PFSK-1 (cell line): ENCODE results near the gene SLC4A7.

Experiments used
- FOXP2 ChIP-seq: optimal IDR thresholded peaks from 2 replicates; pipeline ENCODE3; 2011; ENCODE audit warnings: borderline replicate concordance, control low read depth, inconsistent platforms; ENCODE audit not compliant: insufficient read depth; ENCODE audit errors: extremely low read length, extremely low read depth
- POLR2AphosphoS5 ChIP-seq: IDR thresholded peaks from 2 replicates; pipeline ENCODE4 v1.6.1; 2012; ENCODE audit warnings: low read depth, mild to moderate bottlenecking, control low read depth, low read length, moderate library complexity
- SIN3A ChIP-seq: IDR thresholded peaks from 2 replicates; pipeline ENCODE4 v1.6.1; 2012; ENCODE audit warnings: mild to moderate bottlenecking, low read length, moderate library complexity, borderline replicate concordance; ENCODE audit not compliant: insufficient read depth
- TAF1 ChIP-seq: IDR thresholded peaks from 2 replicates; pipeline ENCODE4 v1.6.1; 2012; ENCODE audit warnings: low read length, control low read depth, borderline replicate concordance; ENCODE audit not compliant: insufficient read depth
- TF ChIP-seq, protein P1 (sequence below), 2 experiments: IDR thresholded peaks; 2 replicates each; pipeline versions ENCODE4 v1.6.1 to v1.8.0; 2011 to 2012; ENCODE audit warnings: low read depth in 2 of 2, low read length in 2 of 2, control low read depth in 1 of 2, inconsistent platforms in 1 of 2, mild to moderate bottlenecking in 1 of 2, moderate library complexity in 1 of 2; ENCODE audit not compliant: insufficient read depth in 1 of 2

DNA sequence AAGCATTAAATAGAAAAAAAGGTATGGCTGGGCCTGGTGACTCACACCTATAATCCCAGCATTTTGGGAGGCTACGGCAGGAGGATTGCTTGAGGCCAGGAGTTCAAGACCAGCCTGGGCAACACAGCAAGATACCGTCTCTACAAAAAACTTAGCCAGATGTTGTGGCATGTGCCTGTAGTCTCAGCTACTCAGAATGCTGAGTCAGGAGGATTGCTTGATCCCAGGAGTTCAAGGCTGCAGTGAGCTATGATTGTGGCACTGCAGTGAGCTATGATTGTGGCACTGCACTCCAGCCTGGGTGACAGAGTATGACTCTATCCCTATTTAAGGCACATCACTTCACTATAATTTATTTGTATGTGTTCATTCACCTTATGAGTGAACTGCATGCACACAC, 54.3 kb downstream of the SLC4A7 start:
- TF ChIP-seq, protein P1, sequence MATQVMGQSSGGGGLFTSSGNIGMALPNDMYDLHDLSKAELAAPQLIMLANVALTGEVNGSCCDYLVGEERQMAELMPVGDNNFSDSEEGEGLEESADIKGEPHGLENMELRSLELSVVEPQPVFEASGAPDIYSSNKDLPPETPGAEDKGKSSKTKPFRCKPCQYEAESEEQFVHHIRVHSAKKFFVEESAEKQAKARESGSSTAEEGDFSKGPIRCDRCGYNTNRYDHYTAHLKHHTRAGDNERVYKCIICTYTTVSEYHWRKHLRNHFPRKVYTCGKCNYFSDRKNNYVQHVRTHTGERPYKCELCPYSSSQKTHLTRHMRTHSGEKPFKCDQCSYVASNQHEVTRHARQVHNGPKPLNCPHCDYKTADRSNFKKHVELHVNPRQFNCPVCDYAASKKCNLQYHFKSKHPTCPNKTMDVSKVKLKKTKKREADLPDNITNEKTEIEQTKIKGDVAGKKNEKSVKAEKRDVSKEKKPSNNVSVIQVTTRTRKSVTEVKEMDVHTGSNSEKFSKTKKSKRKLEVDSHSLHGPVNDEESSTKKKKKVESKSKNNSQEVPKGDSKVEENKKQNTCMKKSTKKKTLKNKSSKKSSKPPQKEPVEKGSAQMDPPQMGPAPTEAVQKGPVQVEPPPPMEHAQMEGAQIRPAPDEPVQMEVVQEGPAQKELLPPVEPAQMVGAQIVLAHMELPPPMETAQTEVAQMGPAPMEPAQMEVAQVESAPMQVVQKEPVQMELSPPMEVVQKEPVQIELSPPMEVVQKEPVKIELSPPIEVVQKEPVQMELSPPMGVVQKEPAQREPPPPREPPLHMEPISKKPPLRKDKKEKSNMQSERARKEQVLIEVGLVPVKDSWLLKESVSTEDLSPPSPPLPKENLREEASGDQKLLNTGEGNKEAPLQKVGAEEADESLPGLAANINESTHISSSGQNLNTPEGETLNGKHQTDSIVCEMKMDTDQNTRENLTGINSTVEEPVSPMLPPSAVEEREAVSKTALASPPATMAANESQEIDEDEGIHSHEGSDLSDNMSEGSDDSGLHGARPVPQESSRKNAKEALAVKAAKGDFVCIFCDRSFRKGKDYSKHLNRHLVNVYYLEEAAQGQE (IDR thresholded peaks at IDR 0.05; ENCODE audit: insufficient read depth in 1 of 2, low read depth in 2 of 2, low read length in 2 of 2) = no peak
- TF ChIP-seq TAF1 (no peak), POLR2AphosphoS5 (no peak), SIN3A (no peak), FOXP2 (no peak)
